GM10266 (cell line): ENCODE measurements around the gene EIF4G3.
"Not testable (repeated sequence)": the region's sequence is repeated elsewhere in the genome, so short reads cannot be mapped to it uniquely, and the experiment has no call there.

Experiments used
- DNase-seq: peaks from one replicate; pipeline ENCODE4 v3.0.0; 2012; ENCODE audit errors: extremely low spot score
- CTCF ChIP-seq: IDR thresholded peaks from 2 replicates; pipeline ENCODE4 v1.5.1; 2012; ENCODE audit warnings: mild to moderate bottlenecking, low read depth; ENCODE audit not compliant: control insufficient read depth, insufficient read depth; ENCODE audit errors: missing control alignments

The EIF4G3 gene

DNA sequence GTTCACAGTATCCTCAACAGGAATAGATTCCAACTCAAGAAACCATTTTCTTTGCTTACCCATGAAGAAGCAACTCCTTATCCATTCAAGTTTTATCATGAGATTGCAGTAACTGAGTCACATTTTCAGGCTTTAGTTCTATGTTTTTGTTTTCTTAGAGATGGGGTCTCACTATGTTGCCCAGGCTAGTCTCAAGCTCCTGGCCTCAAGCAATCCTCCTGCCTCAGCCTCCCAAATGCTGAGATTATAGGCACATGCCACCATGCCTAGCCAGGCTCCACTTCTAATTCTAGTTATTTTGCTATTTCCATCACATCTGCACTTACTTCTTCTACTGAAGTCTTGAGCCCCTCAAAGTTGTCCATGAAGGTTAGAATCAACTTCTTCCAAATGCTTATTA lies 246.3 kb downstream of the EIF4G3 start:
- TF ChIP-seq CTCF: no peak
- no peak for DNase-seq

DNA sequence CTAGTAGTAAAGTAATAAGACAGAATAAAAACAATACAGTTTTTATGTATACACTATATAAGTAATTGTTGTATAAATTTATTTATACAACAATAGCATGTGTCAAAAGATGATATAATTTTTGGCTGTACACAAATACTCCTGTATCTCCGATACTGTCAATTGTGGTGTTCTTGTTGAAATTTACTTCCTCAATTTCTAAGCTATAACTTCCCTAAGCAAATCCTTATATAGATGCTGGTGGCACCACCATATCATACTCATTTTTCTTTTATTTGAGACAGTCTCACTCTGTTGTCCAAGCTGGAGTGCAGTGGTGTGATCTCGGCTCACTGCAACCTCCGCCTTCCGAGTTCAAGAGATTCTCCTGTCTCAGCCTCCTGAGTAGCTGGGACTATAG lies 248.6 kb downstream of the EIF4G3 start:
- TF ChIP-seq CTCF: no peak
- no peak for DNase-seq

- no peak for DNase-seq
- no peak for TF ChIP-seq CTCF
Measured at GRCh38 chr1:20921285-20921684, 255.4 kb downstream of the EIF4G3 start.

DNA sequence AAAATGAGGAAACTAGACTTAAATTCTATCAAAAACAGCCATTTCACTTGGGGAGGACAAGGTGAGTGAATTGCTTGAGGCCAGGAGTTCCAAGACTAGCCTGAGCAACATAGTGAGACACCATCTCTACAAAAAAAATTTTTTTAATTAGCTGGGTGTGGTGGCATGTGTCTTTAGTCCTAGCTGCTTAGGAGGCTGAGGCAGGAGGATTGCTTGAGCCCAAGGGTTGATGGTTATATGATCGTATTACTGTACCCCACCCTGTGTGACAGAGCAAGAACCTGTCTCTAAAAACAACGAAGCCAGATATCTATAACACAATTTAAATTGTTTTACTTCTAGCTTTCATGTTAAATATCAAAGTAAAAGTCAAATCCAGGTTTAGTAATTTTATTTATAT lies 263.5 kb downstream of the EIF4G3 start:
- no peak for TF ChIP-seq CTCF
- no peak for DNase-seq

DNA sequence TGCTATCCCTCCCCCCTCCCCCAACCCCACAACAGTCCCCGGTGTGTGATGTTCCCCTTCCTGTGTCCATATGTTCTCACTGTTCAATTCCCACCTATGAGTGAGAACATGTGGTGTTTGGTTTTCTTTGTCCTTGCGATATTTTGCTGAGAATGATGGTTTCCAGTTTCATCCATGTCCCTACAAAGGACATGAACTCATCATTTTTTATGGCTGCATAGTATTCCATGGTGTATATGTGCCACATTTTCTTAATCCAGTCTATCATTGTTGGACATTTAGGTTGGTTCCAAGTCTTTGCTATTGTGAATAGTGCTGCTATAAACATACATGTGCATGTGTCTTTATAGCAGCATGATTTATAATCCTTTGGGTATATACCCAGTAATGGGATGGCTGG lies 269.2 kb downstream of the EIF4G3 start:
- not testable (repeated sequence) for DNase-seq

DNA sequence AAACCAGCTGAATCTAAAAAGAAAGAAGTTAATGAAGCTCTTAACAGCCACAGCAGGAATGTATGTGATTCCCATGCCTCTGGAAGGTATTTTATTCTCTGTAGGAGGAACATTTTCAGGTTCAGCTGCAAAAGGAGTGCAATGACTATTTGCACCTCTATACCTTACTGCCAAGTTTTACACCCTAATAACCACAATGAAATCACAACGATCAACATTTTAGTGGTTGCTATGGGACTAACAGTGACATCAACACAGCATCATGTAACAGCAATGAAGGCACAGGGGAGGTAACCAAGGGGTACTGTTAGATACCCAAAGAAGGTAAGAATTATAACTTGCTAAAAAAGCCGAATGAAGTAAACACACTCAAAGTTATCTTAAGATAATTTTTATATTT lies 273.3 kb downstream of the EIF4G3 start:
- TF ChIP-seq CTCF: no peak
- no peak for DNase-seq

DNA sequence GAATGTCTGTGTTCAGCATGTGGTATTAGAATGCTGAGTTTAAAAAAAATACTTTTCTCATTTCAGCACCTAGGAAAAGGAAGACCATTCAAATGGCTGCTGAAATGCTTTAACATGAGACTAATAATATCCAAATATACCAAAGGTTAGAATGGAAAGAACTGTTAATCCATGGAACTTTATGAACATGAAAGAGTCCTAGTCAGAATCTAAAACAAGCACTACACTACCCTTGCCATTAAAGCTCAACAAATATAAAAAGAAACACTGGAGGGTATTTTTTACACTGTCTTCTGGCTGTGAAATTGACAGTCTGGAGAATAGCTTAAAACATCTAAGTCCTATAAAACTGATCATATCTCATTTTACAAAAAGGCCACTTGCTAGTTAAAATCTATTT lies 276.6 kb downstream of the EIF4G3 start:
- TF ChIP-seq CTCF: no peak
- DNase-seq: no peak

- TF ChIP-seq CTCF: no peak
- DNase-seq: no peak
Measured at GRCh38 chr1:20899154-20899972, 277.3 kb downstream of the EIF4G3 start.
